HG03039 (cell line): Measurements from ENCODE around the gene EFCAB6.

Source experiments
- ATAC-seq: cut with Tn5 transposase; IDR thresholded peaks from one replicate; pipeline ENCODE4 v1.9.1; 2021; ENCODE audit warnings: mild to moderate bottlenecking, moderate library complexity; ENCODE audit not compliant: unreplicated experiment

EFCAB6 gene

DNA sequence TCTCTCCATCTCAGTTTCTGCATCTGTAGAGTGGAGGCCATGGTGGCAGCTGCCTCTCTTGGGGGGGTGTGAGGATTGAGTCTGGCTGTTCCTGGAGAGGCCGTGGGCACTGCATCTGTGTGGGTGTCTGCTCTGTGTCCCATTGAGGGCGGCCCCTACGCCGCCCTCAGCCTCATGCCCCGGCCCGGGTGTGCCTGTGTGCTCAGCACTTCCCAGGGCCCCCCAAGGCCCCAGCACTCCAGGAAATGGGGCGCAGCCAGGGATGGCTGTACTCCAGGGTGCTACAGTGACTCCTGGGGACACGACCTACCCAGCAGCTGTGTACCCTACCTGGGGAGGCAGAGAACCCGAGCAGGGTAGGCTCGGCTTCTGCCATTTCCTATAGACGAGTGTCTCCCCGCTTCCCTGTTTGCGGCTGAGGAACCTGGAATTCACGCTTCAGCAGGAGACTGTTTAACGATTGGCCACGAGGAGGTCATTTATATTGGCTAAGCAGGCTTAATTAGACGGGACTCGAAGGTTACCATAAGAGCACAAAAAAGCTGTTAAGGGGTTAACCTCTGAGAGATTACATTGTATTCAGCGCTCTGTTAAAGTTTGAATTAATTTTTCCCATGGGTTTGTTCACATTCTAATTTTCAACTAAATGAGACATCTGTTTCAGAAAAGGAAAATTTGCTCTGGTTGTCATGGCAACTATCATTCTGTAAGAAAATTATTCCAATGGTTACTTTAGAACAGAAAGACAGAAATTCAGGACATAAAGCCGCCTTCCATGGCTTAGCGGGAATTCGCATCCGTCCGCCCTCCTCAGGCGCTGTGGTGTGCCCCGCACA is 323.9 kb downstream of the EFCAB6 start:
- no peak for ATAC-seq

DNA sequence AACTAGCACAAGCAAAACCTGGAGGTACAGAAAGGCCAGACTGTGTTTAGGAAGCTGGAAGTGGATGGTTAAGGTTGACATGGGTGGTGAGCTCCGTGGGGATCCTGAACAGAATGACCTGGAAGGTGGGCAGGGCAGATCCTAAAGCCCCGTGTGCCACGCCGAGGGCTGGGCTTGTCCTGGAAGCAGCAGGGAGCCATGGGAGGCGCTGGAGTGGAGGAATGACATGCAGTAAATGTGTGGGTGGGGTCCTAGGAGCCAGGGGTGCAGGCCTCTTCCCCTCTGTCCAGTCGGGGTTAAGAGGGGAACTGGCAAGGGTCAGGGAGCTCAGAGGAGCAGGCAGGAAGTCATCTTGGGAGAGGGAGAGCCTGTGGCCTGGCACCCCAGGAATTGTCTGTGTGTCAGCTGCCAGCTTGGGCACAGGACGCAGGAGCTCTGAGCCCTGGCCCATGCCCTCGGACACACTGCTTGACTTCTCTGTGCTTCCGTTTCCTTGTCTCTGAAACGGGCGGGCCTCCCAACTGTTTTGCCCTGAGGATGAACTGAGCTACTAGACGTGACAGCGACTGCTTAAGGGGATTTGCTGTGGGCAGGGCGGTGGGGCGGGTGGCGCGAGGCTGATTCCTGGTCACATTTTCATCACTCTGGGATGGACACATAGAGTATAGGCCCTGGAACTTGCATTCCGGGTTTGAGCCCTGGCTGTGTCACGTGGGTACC is 324.6 kb downstream of the EFCAB6 start:
- no peak for ATAC-seq

DNA sequence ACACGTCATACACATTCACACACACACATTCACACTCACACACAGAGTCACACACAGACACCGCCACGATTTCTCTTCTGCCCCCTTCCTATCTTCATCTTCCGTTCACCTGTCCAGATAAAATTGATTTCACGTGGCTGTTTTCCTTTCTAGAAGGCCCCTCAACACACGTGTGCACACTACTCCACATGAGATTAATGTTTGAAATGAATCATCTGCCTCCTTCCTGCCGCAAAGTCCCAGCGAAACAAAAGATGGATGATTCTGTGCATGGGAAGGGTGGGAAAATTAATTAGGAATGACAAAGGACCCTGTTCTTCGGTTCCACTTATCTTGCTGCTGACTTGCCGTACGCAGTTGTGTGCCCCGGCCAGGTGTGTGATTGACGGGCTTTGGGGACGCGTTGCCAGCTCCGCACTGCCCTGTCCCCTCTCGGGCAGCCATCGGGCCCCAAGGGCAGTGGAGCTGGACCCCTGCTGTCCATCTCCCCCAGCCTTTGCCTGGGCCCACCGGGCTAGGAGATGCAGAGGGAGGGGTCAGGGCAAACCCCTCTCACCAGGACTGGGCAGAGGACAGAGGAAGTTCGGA is 326.5 kb downstream of the EFCAB6 start:
- no peak for ATAC-seq

DNA sequence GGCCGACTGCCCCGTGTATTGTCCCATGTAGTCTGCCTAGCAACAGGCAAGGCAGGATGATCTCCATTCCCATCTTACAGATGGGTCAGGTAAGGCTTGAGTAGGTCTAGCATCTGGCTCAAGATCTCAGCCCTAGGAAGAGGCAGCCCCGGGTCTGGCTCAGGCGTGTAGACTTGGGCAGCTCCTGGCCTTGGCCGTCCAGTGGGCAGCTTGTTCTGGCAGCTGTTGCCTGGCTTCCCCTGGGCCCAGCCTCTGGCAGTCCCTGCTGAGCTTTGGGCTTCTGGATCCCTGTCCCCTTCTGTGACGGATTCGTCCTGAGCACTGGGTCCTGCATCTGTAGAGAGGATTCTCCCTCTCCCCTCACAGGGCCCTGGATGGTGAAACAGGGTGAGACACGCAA is 327.9 kb downstream of the EFCAB6 start:
- no peak for ATAC-seq

DNA sequence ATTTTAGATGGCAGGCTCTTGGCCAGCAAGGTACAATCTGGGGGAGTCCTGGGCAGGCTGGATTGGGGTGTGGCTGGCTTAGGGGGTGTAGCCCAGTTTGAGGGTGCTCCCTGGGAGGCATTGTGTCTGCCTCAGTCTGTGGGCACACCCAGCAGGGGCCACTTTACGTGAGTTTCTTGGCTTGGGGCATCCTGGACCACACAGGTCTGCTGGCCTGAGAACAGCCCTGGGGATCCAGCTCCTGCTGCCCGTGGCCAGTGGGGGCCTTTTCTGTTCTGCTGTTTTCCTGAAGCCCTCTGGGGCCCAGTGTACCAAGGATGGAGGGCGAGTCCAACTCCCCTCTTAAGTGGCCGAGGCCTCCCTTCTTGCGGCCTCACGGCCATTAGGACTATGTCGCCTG is 328.4 kb downstream of the EFCAB6 start:
- ATAC-seq, result no peak

- ATAC-seq, result no peak
Measured at GRCh38 chr22:43483266-43483665, 328.8 kb downstream of the EFCAB6 start.

GRCh38 chr22:43482318-43482625 is 329.8 kb downstream of the EFCAB6 start:
- no peak for ATAC-seq

GRCh38 chr22:43481568-43482317 is 330.4 kb downstream of the EFCAB6 start:
- ATAC-seq, result no peak

DNA sequence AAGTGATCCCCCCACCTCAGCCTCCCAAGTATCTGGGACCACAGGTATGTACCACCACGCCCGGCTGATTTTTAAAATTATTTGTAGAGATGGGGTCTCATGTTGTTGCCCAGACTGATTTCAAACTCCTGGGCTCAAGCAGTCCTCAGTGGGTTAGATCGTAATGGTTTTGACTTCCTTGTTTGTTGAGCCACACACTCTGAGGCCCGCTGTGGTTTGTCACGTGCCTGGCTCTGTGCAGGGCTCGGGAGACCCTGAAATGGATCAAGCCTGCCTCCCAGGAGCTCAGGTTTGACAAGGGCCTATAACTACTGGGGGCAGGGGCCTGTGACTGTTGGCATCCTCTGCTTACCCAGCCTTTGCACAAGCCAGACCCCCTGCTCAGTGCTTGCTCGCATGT is 332.1 kb downstream of the EFCAB6 start:
- no peak for ATAC-seq

DNA sequence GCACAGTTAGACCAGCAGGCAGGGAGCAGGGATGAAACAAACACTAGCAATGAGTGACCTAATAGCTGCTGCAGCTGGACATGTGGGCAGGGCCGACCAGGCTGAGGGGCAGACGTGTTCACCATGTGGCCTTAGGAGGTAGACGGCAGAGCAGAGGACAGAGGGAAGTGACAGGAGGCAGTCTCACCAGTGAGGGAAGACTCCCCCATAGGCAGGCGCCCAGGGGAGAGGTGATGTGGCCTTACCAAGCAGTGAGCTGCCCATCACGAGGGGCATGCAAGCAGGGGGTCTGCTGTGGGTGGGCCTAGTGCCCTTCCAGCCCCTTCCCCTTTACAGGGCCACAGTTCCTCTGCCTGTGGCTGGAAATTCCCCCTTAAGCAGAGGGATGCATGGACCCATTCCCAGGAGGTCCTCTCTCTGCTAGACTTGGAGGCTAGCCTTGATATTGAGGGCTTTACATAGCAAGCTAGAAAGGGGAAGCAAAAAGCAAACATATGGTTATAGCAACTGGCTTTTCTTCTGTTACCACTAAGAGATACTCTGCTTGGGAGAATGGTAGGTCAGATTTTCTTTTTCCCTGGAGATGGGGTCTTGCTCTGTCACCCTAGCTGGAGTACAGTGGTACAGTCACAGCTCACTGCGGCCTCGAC is 332.7 kb downstream of the EFCAB6 start:
- no peak for ATAC-seq
